Activated B cell treated with CpG ODN at 0.5 μM for 24 hours (primary cell): Measurements from ENCODE around the gene POU2F1. TPM values are rescaled to one million over a fixed set of nuclear protein-coding genes. Genes with fewer than 3 reads are reported as not detected.

Source experiments
- ATAC-seq: fragments of 200-7000 bp; cut with Tn5 transposase; one replicate; pipeline ENCODE4 v1.10.0; 2021; ENCODE audit warnings: low read depth, mild to moderate bottlenecking, moderate library complexity
- CTCF ChIA-PET: fragments of 350-600 bp; sonication (Branson Sonifier 250); formaldehyde crosslinking; loops from one replicate; lab custom pipeline; 2021; ENCODE audit warnings: antibody characterized with exemption; lab: Charles Lee
- POLR2A ChIA-PET: fragments of 350-600 bp; sonication (Branson Sonifier 250); formaldehyde crosslinking; loops from one replicate; lab custom pipeline; 2021; ENCODE audit warnings: antibody characterized with exemption; lab: Charles Lee
- DNase-seq: peaks from one replicate; pipeline ENCODE4 v3.0.0; 2022
- H3K27ac Mint-ChIP-seq: one replicate; pipeline ENCODE4 v1.8.0; 2020; ENCODE audit warnings: mixed read lengths
- H3K27me3 Mint-ChIP-seq: one replicate; pipeline ENCODE4 v1.8.0; 2021; ENCODE audit warnings: mixed read lengths
- H3K36me3 Mint-ChIP-seq: one replicate; pipeline ENCODE4 v1.8.0; 2021; ENCODE audit warnings: low read depth, mixed read lengths
- H3K4me1 Mint-ChIP-seq: one replicate; pipeline ENCODE4 v1.8.0; 2021; ENCODE audit warnings: mixed read lengths
- H3K4me3 Mint-ChIP-seq: one replicate; pipeline ENCODE4 v1.8.0; 2020; ENCODE audit warnings: mild to moderate bottlenecking, mixed read lengths
- H3K9me3 Mint-ChIP-seq: one replicate; pipeline ENCODE4 v1.8.0; 2020; ENCODE audit warnings: mixed read lengths
- CTCF ChIP-seq: fragments of 200-600 bp; IDR thresholded peaks from one replicate; pipeline ENCODE4 v1.8.0; 2022; ENCODE audit warnings: antibody characterized with exemption, mild to moderate bottlenecking
- intact Hi-C: fragments of 100-400 bp; cut with micrococcal nuclease; formaldehyde crosslinking; loops from one replicate; pipeline ENCODE4 v1.15.1; 2024
- total RNA-seq: library from RNA; stranded (reverse); gene quantifications from 2 replicates; pipeline ENCODE4 v1.2.3, GENCODE V29; 2022

POU2F1 gene
- total RNA-seq, 1 donor from 2014 or later = 35.5 TPM

- POLR2A ChIA-PET = no interaction called here
- H3K4me3 Mint-ChIP-seq = no peak overlapping the region
Measured at GRCh38 chr1:167209044-167209443, 11.6 kb upstream of the POU2F1 start.

GRCh38 chr1:167210966-167211674, 9.6 kb upstream of the POU2F1 start:
- POLR2A ChIA-PET = no interaction called here
- Mint-ChIP-seq H3K36me3 (no peaks in the 10 kb centered on the region), H3K27ac (no peak overlapping the region), H3K4me1 (peaks cover 7% of the 10 kb centered on the region), H3K27me3 (no peaks in the 10 kb centered on the region), H3K4me3 (no peak overlapping the region), H3K9me3 (peaks cover 23% of the 10 kb centered on the region)
- ATAC-seq (no peak), DNase-seq (no peak)
- no peak for TF ChIP-seq CTCF
- intact Hi-C loops = no loop called here
- CTCF ChIA-PET = no interaction called here

More at GRCh38 chr1:167209044-167209443, 11.6 kb upstream of the POU2F1 start:
- Mint-ChIP-seq H3K27ac (peak overlapping the region; percentile 41), H3K27me3 (no peaks in the 10 kb centered on the region), H3K36me3 (peaks cover 2% of the 10 kb centered on the region), H3K9me3 (peaks cover 26% of the 10 kb centered on the region), H3K4me1 (peaks cover 7% of the 10 kb centered on the region)
- intact Hi-C loops = no loop called here
- no peak for TF ChIP-seq CTCF
- CTCF ChIA-PET = no interaction called here
- DNase-seq (no peak), ATAC-seq (no peak)

GRCh38 chr1:167212025-167212424, 8.7 kb upstream of the POU2F1 start:
- POLR2A ChIA-PET = no interaction called here

GRCh38 chr1:167216809-167217208, 3.9 kb upstream of the POU2F1 start:
- no peak for TF ChIP-seq CTCF
- intact Hi-C loops = no loop called here
- Mint-ChIP-seq H3K9me3 (peaks cover 4% of the 10 kb centered on the region), H3K36me3 (peaks cover 8% of the 10 kb centered on the region), H3K4me1 (peaks cover 7% of the 10 kb centered on the region), H3K4me3 (no peak overlapping the region), H3K27me3 (no peaks in the 10 kb centered on the region), H3K27ac (no peak overlapping the region)
- POLR2A ChIA-PET = interaction anchor here (0.6 kb wide), 1 partner anchor 28 kb away, joined by 3 read pairs; no protein-coding TSS in a partner anchor
- DNase-seq (no peak), ATAC-seq (no peak)
- CTCF ChIA-PET = no interaction called here

More at GRCh38 chr1:167212025-167212424, 8.7 kb upstream of the POU2F1 start:
- TF ChIP-seq CTCF = no peak
- Mint-ChIP-seq H3K36me3 (no peaks in the 10 kb centered on the region), H3K4me1 (peaks cover 7% of the 10 kb centered on the region), H3K9me3 (peaks cover 24% of the 10 kb centered on the region), H3K27me3 (no peaks in the 10 kb centered on the region), H3K4me3 (no peak overlapping the region), H3K27ac (no peak overlapping the region)
- ATAC-seq (no peak), DNase-seq (no peak)
- CTCF ChIA-PET = no interaction called here
- intact Hi-C loops = no loop called here

GRCh38 chr1:167219194-167219593, 1.5 kb upstream of the POU2F1 start:
- Mint-ChIP-seq H3K27me3 (no peaks in the 10 kb centered on the region), H3K36me3 (peaks cover 11% of the 10 kb centered on the region), H3K4me3 (peak overlapping the region; percentile 93), H3K4me1 (peaks cover 28% of the 10 kb centered on the region), H3K27ac (no peak overlapping the region), H3K9me3 (peaks cover 2% of the 10 kb centered on the region)
- TF ChIP-seq CTCF = no peak
- ChIA-PET POLR2A (interaction anchor here (0.6 to 3.6 kb wide), 9 partner anchors 43 to 718 kb away, joined by 3 to 51 read pairs (median 10); partner anchors contain the start of genes DCAF6, MPC2, POGK and TADA1), CTCF (interaction anchor here (1.3 to 2.2 kb wide), 8 partner anchors 13 to 335 kb away, joined by 4 to 13 read pairs (median 7); partner anchors contain the start of gene CREG1)
- no peak for ATAC-seq
- intact Hi-C loops = no loop called here
- DNase-seq = no peak
